Trophoblast cell (in vitro differentiated cells and primary cell): ENCODE results near the gene MYCBP2.

Experiments
- DNase-seq, 2 donors: peaks; one replicate each; pipeline ENCODE4 v3.0.0-alpha.2; 2016
- H2AFZ ChIP-seq: 2 replicates; pipeline ENCODE4 v1.6.1; 2013; ENCODE audit warnings: low read length, moderate library complexity, mild to moderate bottlenecking; ENCODE audit not compliant: insufficient read depth, poor library complexity
- H2AK5ac ChIP-seq: 2 replicates; pipeline ENCODE4 v1.6.1; 2013; ENCODE audit warnings: mild to moderate bottlenecking, low read length
- H2BK120ac ChIP-seq: 2 replicates; pipeline ENCODE4 v1.6.1; 2013; ENCODE audit warnings: low read length, mild to moderate bottlenecking, moderate library complexity; ENCODE audit not compliant: insufficient read depth, poor library complexity
- H2BK12ac ChIP-seq: 2 replicates; pipeline ENCODE4 v1.6.1; 2013; ENCODE audit warnings: mild to moderate bottlenecking, low read length, moderate library complexity
- H2BK5ac ChIP-seq: 2 replicates; pipeline ENCODE4 v1.6.1; 2013; ENCODE audit warnings: low read length, low read depth, moderate library complexity, mild to moderate bottlenecking; ENCODE audit not compliant: poor library complexity
- H3K14ac ChIP-seq: 2 replicates; pipeline ENCODE4 v1.6.1; 2013; ENCODE audit warnings: mild to moderate bottlenecking, low read length
- H3K18ac ChIP-seq: 2 replicates; pipeline ENCODE4 v1.6.1; 2013; ENCODE audit warnings: mild to moderate bottlenecking, low read length
- H3K23ac ChIP-seq: 2 replicates; pipeline ENCODE4 v1.6.1; 2013; ENCODE audit warnings: low read length
- H3K27ac ChIP-seq: 2 replicates; pipeline ENCODE4 v1.5.1; 2013; ENCODE audit warnings: low read depth, mild to moderate bottlenecking, inconsistent platforms, low read length, moderate library complexity
- H3K27me3 ChIP-seq: 2 replicates; pipeline ENCODE4 v1.6.1; 2013; ENCODE audit warnings: inconsistent platforms, mild to moderate bottlenecking, low read length, moderate library complexity; ENCODE audit not compliant: insufficient read depth
- H3K36me3 ChIP-seq, 2 experiments: 1 replicate in 1 of 2; 2 replicates in 1 of 2; pipeline ENCODE4 v1.6.1; 2013; ENCODE audit warnings: low read length in 2 of 2, mild to moderate bottlenecking in 2 of 2, moderate library complexity in 1 of 2; ENCODE audit not compliant: insufficient read depth in 2 of 2, control insufficient read depth in 1 of 2
- H3K4ac ChIP-seq: 2 replicates; pipeline ENCODE4 v1.6.1; 2013; ENCODE audit warnings: low read depth, mild to moderate bottlenecking, low read length, moderate library complexity
- H3K4me1 ChIP-seq, 2 experiments: 1 replicate in 1 of 2; 2 replicates in 1 of 2; pipeline ENCODE4 v1.6.1; 2013; ENCODE audit warnings: low read length in 2 of 2, mild to moderate bottlenecking in 2 of 2, moderate library complexity in 1 of 2; ENCODE audit not compliant: insufficient read depth in 2 of 2, control insufficient read depth in 1 of 2
- H3K4me2 ChIP-seq: 2 replicates; pipeline ENCODE4 v1.6.1; 2013; ENCODE audit warnings: inconsistent platforms, mild to moderate bottlenecking, low read length, moderate library complexity
- H3K4me3 ChIP-seq: 2 replicates; pipeline ENCODE4 v1.5.1; 2013; ENCODE audit warnings: mild to moderate bottlenecking, low read depth, low read length, inconsistent platforms
- H3K79me1 ChIP-seq: one replicate; pipeline ENCODE4 v1.6.1; 2013; ENCODE audit warnings: low read length
- H3K79me2 ChIP-seq: 2 replicates; pipeline ENCODE4 v1.6.1; 2013; ENCODE audit warnings: low read length, mild to moderate bottlenecking; ENCODE audit not compliant: control insufficient read depth, insufficient read depth, poor library complexity
- H3K9ac ChIP-seq: 2 replicates; pipeline ENCODE4 v1.6.1; 2013; ENCODE audit warnings: mild to moderate bottlenecking, low read length
- H3K9me3 ChIP-seq: 2 replicates; pipeline ENCODE4 v1.6.1; 2013; ENCODE audit warnings: low read depth, mild to moderate bottlenecking, control low read depth, inconsistent platforms, low read length; ENCODE audit not compliant: insufficient read depth
- H4K12ac ChIP-seq: 2 replicates; pipeline ENCODE4 v1.6.1; 2013; ENCODE audit warnings: low read depth, mild to moderate bottlenecking, low read length, moderate library complexity
- H4K8ac ChIP-seq: 2 replicates; pipeline ENCODE4 v1.6.1; 2013; ENCODE audit warnings: low read depth, mild to moderate bottlenecking, low read length, moderate library complexity
- H4K91ac ChIP-seq: one replicate; pipeline ENCODE4 v1.6.1; 2013; ENCODE audit warnings: low read depth, mild to moderate bottlenecking, low read length, moderate library complexity
- WGBS: extraction: QIAGEN DNeasy Blood & Tissue Kit; methylation state at CpG from one replicate; pipeline ENCODE4 v1.1.7; 2013; ENCODE audit warnings: missing lambda C conversion rate; ENCODE audit not compliant: insufficient read length, insufficient coverage; ENCODE audit errors: extremely low coverage; 5-methylcytosine and 5-hydroxymethylcytosine counted together

Gene MYCBP2

DNA sequence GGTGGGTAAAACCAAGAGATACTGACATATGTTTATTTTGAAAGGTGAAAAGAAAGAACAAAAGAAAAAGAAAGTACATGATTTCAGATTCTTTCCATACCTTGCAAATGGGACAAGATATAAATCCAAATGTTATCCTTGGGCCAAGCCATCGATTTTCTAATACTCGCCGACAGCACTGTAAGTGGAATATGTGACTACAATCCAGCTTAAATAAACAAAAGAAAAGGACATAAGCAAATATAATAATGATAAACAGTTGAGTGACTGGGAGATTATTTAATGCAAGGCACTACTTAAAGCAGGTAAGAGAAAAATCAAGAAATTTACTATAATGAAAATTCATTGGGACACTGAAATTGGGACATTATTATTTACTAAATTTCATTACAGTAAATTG, 270.0 kb downstream of the MYCBP2 start:
- Histone ChIP-seq H2AFZ (no peak overlapping the region), H3K18ac (no peak overlapping the region), H4K91ac (no peak overlapping the region), H4K12ac (no peak overlapping the region), H2AK5ac (no peak overlapping the region), H3K79me1 (no peaks in the 10 kb centered on the region), H3K9ac (no peak overlapping the region), H3K4ac (no peak overlapping the region), H3K23ac (no peak overlapping the region), H3K79me2 (no peaks in the 10 kb centered on the region), H3K27ac (no peak overlapping the region), H3K4me3 (no peak overlapping the region), H3K27me3 (no peaks in the 10 kb centered on the region), H3K14ac (no peak overlapping the region), H2BK12ac (no peak overlapping the region), H3K36me3 (peaks cover 4 to 6% of the 10 kb centered on the region in 2 experiments), H3K4me1 (no peaks in the 10 kb centered on the region), H2BK120ac (no peak overlapping the region), H3K4me2 (no peak overlapping the region), H4K8ac (no peak overlapping the region), H3K9me3 (no peaks in the 10 kb centered on the region), H2BK5ac (no peak overlapping the region)
- DNase-seq, result no peak
- no CpG with 5 or more reads among the region's 3 CpGs for WGBS

DNA sequence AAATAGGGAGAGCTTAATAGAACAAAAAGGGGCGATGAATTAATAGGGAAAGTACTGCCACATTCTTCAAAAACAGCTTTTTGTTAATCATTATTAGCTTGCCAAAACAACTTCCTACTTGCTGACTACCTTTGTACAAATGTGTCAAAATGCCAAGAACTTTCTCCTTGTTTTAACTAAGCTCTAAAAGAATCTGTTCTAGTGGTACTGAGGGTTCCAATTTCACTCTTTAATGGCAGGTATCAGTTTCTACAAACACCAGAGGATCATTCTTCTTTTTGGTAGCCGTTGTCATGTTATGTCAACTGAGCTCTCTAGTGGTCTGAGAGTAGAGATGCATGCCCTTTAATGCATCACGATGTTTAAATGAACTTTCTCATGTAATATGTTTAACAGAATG, 270.5 kb downstream of the MYCBP2 start:
- Histone ChIP-seq H3K23ac (no peak overlapping the region), H3K18ac (no peak overlapping the region), H3K4me1 (no peaks in the 10 kb centered on the region), H2AFZ (no peak overlapping the region), H3K14ac (no peak overlapping the region), H3K79me1 (no peaks in the 10 kb centered on the region), H4K8ac (no peak overlapping the region), H3K4ac (no peak overlapping the region), H4K12ac (no peak overlapping the region), H3K9ac (no peak overlapping the region), H2BK12ac (no peak overlapping the region), H2BK5ac (no peak overlapping the region), H2BK120ac (no peak overlapping the region), H3K4me2 (no peak overlapping the region), H3K9me3 (no peaks in the 10 kb centered on the region), H4K91ac (no peak overlapping the region), H3K4me3 (no peak overlapping the region), H3K36me3 (peaks cover 4 to 8% of the 10 kb centered on the region in 2 experiments), H2AK5ac (no peak overlapping the region), H3K79me2 (no peaks in the 10 kb centered on the region), H3K27ac (no peak overlapping the region), H3K27me3 (no peaks in the 10 kb centered on the region)
- DNase-seq, result no peak
- no CpG with 5 or more reads among the region's 3 CpGs for WGBS

GRCh38 chr13:77055158-77055557, 271.7 kb downstream of the MYCBP2 start:
- Histone ChIP-seq H3K4me1 (no peaks in the 10 kb centered on the region), H4K12ac (no peak overlapping the region), H3K18ac (no peak overlapping the region), H3K27ac (no peak overlapping the region), H3K4ac (no peak overlapping the region), H3K9me3 (no peaks in the 10 kb centered on the region), H3K79me2 (no peaks in the 10 kb centered on the region), H4K8ac (no peak overlapping the region), H3K36me3 (peaks cover 4 to 8% of the 10 kb centered on the region in 2 experiments), H2BK12ac (no peak overlapping the region), H3K79me1 (no peaks in the 10 kb centered on the region), H2BK5ac (no peak overlapping the region), H2BK120ac (no peak overlapping the region), H3K14ac (no peak overlapping the region), H2AFZ (no peak overlapping the region), H3K4me2 (no peak overlapping the region), H3K27me3 (no peaks in the 10 kb centered on the region), H3K23ac (no peak overlapping the region), H2AK5ac (no peak overlapping the region), H4K91ac (no peak overlapping the region), H3K9ac (no peak overlapping the region), H3K4me3 (no peak overlapping the region)
- DNase-seq, result no peak
- WGBS, result no CpG with 5 or more reads among the region's 2 CpGs

GRCh38 chr13:77053192-77053591, 273.7 kb downstream of the MYCBP2 start:
- no peaks in the 10 kb centered on the region for H3K79me2 ChIP-seq
- H3K9me3 ChIP-seq, result no peaks in the 10 kb centered on the region
- H3K4me1 ChIP-seq, result no peaks in the 10 kb centered on the region
- H3K18ac ChIP-seq, result no peak overlapping the region
- no peak overlapping the region for H4K8ac ChIP-seq
- no peak overlapping the region for H2BK5ac ChIP-seq
- H3K9ac ChIP-seq, result no peak overlapping the region
- no peak overlapping the region for H2AK5ac ChIP-seq
- no CpG with 5 or more reads among the region's 4 CpGs for WGBS
- no peak overlapping the region for H3K27ac ChIP-seq
- no peak overlapping the region for H3K4ac ChIP-seq
- no peak overlapping the region for H4K12ac ChIP-seq
- no peak overlapping the region for H3K23ac ChIP-seq
- no peaks in the 10 kb centered on the region for H3K27me3 ChIP-seq
- no peak overlapping the region for H2BK12ac ChIP-seq
- H3K4me2 ChIP-seq, result no peak overlapping the region
- H2BK120ac ChIP-seq, result no peak overlapping the region
- peaks cover 4 to 8% of the 10 kb centered on the region in 2 experiments for H3K36me3 ChIP-seq
- H4K91ac ChIP-seq, result no peak overlapping the region
- no peak overlapping the region for H3K4me3 ChIP-seq
- no peak overlapping the region for H2AFZ ChIP-seq
- no peak overlapping the region for H3K14ac ChIP-seq
- DNase-seq, result no peak
- H3K79me1 ChIP-seq, result no peaks in the 10 kb centered on the region
